HG02798 (cell line): ENCODE measurements around the gene SRSF9.

ENCODE experiments used
- ATAC-seq: cut with Tn5 transposase; IDR thresholded peaks from one replicate; pipeline ENCODE4 v1.9.1; 2021; ENCODE audit warnings: mild to moderate bottlenecking; ENCODE audit not compliant: unreplicated experiment, poor library complexity

The SRSF9 gene

DNA sequence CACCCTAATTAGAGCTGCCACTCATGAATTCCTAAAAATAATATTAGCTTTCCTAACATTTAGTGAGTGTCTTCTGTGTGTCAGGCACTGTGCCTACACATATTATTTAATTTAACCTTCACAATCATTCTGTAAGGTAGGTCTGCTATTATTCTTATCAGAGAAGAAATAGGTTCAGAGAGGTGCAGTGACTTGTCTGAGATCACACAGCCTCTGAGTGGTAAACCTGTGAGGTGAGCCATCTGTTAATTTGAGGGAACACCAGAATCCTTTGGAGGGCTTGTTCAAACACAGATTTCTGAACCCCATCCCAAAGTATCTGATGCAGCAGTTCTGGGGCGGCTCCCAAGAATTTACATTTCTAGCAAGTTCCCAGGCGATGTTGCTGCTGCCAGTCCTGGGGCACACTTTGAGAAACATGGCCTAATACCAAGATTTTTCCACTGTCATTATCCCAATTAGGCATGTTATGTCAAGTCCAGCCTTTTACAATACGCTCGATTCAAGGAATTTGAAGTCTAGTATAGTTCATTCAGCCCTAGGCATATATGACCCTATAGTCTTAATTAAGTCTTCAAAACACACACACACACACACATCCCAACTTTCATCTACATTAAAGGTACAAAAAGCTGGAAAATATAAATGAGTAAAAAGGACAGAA lies 51.5 kb downstream of the SRSF9 start:
- no peak for ATAC-seq

- ATAC-seq, result no peak
Measured at GRCh38 chr12:120416490-120417216, 52.9 kb downstream of the SRSF9 start.

DNA sequence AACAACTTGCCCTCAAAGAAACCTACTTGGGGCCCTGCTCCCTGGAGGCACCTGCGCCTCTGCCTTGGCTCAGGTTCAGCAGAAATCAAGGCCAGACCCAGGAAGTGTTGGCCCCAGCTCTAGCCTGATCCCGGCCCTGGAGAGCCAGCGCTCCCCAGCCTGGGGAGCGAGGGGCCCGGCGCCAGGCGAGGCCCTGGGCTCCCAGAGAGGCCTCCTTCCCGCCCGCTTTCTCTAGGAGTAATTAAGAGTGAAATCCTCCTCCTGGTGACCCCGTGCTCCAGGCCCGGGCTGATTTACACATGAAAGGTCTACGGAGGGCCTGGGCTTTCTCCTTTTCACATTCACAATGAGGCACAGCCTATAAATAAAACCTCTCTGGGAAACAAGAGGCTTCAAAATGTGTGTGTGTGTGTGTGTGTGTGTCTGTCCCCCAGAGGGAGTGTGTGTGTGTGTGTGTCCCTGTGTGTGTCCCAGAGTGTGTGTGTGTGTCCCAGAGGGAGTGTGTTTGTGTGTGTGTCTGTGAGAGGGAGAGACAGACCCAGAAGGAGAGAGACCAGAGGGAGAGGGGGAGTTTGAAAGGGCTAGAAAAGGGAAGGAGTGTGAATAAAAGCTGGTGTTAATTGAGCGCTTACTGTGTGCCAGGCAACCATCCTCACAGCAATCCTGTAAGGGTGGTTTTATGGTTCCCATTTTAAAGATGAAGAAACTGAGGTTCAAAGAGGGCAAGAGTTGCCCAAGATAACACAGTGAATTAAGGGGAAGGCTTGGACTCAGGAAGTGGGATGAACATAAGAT lies 55.5 kb downstream of the SRSF9 start:
- ATAC-seq, result no peak

GRCh38 chr12:120412421-120412820 lies 57.1 kb downstream of the SRSF9 start:
- no peak for ATAC-seq
